A673 (cell line): ENCODE measurements around the gene TATDN2.
"Not testable (repeated sequence)": the region's sequence is repeated elsewhere in the genome, so short reads cannot be mapped to it uniquely, and the experiment has no call there.

Experiments
- EZH2 ChIP-seq: fragments of 200-600 bp; sonication (generic); IDR thresholded peaks from 2 replicates; pipeline ENCODE4 v1.6.1; 2017; ENCODE audit warnings: borderline replicate concordance, low read depth, mild to moderate bottlenecking, mixed read lengths, antibody characterized with exemption, low read length; ENCODE audit not compliant: poor library complexity, severe bottlenecking
- TF ChIP-seq, protein P1 (sequence below): fragments of 300-800, 200-600 bp; sonication (generic); conservative IDR thresholded peaks from 2 replicates; pipeline ENCODE4 v1.5.1; 2017; ENCODE audit warnings: low read depth, mild to moderate bottlenecking, antibody characterized with exemption, low read length, moderate library complexity, mixed read lengths

- TF ChIP-seq, protein P1, sequence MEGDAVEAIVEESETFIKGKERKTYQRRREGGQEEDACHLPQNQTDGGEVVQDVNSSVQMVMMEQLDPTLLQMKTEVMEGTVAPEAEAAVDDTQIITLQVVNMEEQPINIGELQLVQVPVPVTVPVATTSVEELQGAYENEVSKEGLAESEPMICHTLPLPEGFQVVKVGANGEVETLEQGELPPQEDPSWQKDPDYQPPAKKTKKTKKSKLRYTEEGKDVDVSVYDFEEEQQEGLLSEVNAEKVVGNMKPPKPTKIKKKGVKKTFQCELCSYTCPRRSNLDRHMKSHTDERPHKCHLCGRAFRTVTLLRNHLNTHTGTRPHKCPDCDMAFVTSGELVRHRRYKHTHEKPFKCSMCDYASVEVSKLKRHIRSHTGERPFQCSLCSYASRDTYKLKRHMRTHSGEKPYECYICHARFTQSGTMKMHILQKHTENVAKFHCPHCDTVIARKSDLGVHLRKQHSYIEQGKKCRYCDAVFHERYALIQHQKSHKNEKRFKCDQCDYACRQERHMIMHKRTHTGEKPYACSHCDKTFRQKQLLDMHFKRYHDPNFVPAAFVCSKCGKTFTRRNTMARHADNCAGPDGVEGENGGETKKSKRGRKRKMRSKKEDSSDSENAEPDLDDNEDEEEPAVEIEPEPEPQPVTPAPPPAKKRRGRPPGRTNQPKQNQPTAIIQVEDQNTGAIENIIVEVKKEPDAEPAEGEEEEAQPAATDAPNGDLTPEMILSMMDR: not testable (repeated sequence)
- not testable (repeated sequence) for TF ChIP-seq EZH2
These were observed 18.7 kb downstream of the TATDN2 start for GRCh38 chr3:10266936-10267335.
